Neural crest cell (in vitro differentiated cells): ENCODE data around the gene NRIP3. TPM values are rescaled to one million over a fixed set of nuclear protein-coding genes. Genes with fewer than 3 reads are reported as not detected.

ENCODE experiments used
- DNase-seq: peaks from one replicate; pipeline ENCODE4 v3.0.0; 2021; ENCODE audit warnings: low read depth, mixed read lengths, low spot score
- H3K27ac Mint-ChIP-seq: one replicate; pipeline ENCODE4 v1.8.0; 2021; ENCODE audit warnings: mild to moderate bottlenecking, mixed read lengths; ENCODE audit not compliant: unreplicated experiment
- H3K27me3 Mint-ChIP-seq: 2 replicates; pipeline ENCODE4 v1.8.0; 2021; ENCODE audit warnings: low read depth, mild to moderate bottlenecking, mixed read lengths
- H3K36me3 Mint-ChIP-seq: 2 replicates; pipeline ENCODE4 v1.8.0; 2021; ENCODE audit warnings: low read depth, mild to moderate bottlenecking, mixed read lengths
- H3K4me1 Mint-ChIP-seq: 2 replicates; pipeline ENCODE4 v1.8.0; 2021; ENCODE audit warnings: mixed read lengths
- H3K4me3 Mint-ChIP-seq: one replicate; pipeline ENCODE4 v1.8.0; 2021; ENCODE audit warnings: mild to moderate bottlenecking, mixed read lengths
- H3K9me3 Mint-ChIP-seq: 2 replicates; pipeline ENCODE4 v1.8.0; 2021; ENCODE audit warnings: mixed read lengths
- total RNA-seq: library from RNA; stranded (reverse); gene quantifications from 2 replicates; pipeline ENCODE4 v1.2.1, GENCODE V29; 2021
- TF ChIP-seq, protein P1 (sequence below): fragments of 200-600 bp; sonication (generic); conservative IDR thresholded peaks from 2 replicates; pipeline ENCODE4 v1.5.0; 2021; ENCODE audit warnings: antibody characterized with exemption, mild to moderate bottlenecking

NRIP3 gene
- total RNA-seq, 1 donor from 2014 or later = 2.1 TPM

DNA sequence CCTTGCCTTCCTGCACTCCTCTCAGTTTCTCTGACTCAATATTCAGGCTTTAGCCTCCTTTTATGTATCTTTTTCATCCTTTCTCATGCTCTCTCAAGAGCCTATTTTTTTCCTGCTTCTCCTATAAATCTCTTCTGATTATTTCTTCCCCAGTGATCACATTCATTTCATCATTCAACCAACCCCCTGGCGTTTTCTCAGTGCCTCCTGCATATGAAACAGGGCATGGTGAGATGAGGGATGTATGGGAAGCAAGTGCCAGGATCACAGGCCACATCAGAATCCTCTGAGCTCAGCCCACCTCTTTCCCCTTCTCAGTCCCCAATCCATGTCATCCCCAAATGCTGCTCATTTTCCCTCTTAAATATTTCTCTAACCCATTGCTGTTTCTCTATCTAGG is 38.7 kb upstream of the NRIP3 start:
- Mint-ChIP-seq H3K27me3 (no peaks in the 10 kb centered on the region), H3K4me1 (peaks cover 20% of the 10 kb centered on the region), H3K9me3 (peaks cover 5% of the 10 kb centered on the region), H3K36me3 (peaks cover 6% of the 10 kb centered on the region), H3K4me3 (no peak overlapping the region), H3K27ac (no peak overlapping the region)
- TF ChIP-seq, protein P1, sequence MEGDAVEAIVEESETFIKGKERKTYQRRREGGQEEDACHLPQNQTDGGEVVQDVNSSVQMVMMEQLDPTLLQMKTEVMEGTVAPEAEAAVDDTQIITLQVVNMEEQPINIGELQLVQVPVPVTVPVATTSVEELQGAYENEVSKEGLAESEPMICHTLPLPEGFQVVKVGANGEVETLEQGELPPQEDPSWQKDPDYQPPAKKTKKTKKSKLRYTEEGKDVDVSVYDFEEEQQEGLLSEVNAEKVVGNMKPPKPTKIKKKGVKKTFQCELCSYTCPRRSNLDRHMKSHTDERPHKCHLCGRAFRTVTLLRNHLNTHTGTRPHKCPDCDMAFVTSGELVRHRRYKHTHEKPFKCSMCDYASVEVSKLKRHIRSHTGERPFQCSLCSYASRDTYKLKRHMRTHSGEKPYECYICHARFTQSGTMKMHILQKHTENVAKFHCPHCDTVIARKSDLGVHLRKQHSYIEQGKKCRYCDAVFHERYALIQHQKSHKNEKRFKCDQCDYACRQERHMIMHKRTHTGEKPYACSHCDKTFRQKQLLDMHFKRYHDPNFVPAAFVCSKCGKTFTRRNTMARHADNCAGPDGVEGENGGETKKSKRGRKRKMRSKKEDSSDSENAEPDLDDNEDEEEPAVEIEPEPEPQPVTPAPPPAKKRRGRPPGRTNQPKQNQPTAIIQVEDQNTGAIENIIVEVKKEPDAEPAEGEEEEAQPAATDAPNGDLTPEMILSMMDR = no peak
- DNase-seq = no peak

DNA sequence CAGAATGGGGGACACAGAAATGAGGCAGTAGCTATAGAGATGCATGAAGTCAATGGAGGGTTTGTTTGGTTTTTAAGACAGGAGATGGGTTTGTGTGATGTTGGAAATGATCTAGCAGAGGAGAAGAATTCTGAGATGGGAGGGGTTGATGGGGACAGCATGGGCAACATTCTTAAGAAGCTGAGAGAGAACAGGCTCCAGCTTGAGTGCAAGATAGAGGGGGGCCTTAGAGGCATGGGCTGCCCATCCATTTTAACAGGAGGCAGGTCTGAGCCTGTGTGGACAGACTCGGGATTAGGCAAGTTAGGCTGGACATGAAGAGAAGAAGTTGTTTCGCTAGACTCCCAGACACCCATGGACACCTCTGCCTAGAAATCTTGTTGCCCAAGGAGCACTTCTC is 37.9 kb upstream of the NRIP3 start:
- Mint-ChIP-seq H3K4me3 (no peak overlapping the region), H3K9me3 (peaks cover 5% of the 10 kb centered on the region), H3K4me1 (peaks cover 24% of the 10 kb centered on the region), H3K27ac (no peak overlapping the region), H3K36me3 (peaks cover 6% of the 10 kb centered on the region), H3K27me3 (no peaks in the 10 kb centered on the region)
- DNase-seq = no peak
- TF ChIP-seq, protein P1 = no peak

DNA sequence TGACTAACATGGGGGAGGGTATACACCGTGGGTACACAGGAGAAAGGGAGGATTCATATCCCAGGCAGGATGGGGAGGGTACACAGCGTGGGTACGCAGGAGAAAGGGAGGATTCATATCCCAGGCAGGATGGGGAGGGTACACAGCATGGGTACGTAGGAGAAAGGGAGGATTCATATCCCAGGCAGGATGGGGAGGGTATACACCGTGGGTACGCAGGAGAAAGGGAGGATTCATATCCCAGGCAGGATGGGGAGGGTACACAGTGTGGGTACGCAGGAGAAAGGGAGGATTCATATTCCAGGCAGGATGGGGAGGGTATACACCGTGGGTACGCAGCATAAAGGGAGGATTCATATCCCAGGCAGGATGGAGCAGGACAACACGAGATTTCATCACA is 36.6 kb upstream of the NRIP3 start:
- H3K27me3 Mint-ChIP-seq = no peaks in the 10 kb centered on the region
- H3K4me1 Mint-ChIP-seq = peaks cover 31% of the 10 kb centered on the region
- DNase-seq = no peak
- peaks cover 5% of the 10 kb centered on the region for H3K9me3 Mint-ChIP-seq
- H3K27ac Mint-ChIP-seq = no peak overlapping the region
- no peak overlapping the region for H3K4me3 Mint-ChIP-seq
- TF ChIP-seq, protein P1 = no peak
- peaks cover 6% of the 10 kb centered on the region for H3K36me3 Mint-ChIP-seq

DNA sequence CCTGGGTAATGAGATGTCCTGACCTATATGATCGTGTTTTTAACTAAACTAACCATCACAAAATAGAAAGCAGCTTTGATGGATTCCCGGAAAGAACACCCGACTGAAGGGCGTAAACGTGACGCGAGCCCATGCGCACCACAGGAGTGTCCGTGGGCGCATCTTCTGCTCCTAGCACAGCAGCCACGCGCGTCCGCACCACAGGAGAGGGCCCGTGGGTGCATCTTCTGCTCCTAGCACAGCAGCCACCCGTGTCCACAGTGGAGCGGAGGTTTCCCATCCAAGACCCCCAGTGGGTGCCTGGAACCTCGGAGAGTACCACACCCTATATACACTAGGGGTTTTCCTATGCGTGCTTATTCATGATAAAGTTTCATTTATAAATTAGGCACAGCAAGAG is 36.1 kb upstream of the NRIP3 start:
- DNase-seq = no peak
- Mint-ChIP-seq H3K36me3 (peaks cover 6% of the 10 kb centered on the region), H3K27ac (no peak overlapping the region), H3K4me3 (no peak overlapping the region), H3K27me3 (no peaks in the 10 kb centered on the region), H3K4me1 (peaks cover 35% of the 10 kb centered on the region), H3K9me3 (peaks cover 5% of the 10 kb centered on the region)
- TF ChIP-seq, protein P1 = no peak

DNA sequence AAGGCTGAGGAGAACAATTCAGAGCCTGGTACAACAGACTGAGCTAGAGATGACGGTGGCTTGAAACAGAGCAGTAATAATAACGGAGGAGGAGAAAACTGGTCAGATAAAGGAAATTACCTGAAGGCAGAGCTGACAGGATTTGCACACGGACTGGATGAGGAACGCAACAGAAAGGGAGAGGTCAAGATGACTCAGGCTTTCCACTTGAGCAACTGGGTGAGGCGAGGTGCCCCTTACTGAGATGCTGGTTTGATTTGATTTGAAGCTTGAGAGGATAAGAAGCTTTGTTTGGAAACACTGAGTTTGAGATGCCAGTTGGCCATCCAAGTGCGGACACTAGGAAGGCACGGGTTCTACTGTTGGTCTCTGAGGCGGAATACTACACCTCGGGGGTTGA is 35.4 kb upstream of the NRIP3 start:
- TF ChIP-seq, protein P1 = no peak
- DNase-seq = no peak
- Mint-ChIP-seq H3K4me1 (peaks cover 37% of the 10 kb centered on the region), H3K27ac (no peak overlapping the region), H3K4me3 (no peak overlapping the region), H3K36me3 (peaks cover 7% of the 10 kb centered on the region), H3K9me3 (peaks cover 5% of the 10 kb centered on the region), H3K27me3 (no peaks in the 10 kb centered on the region)

DNA sequence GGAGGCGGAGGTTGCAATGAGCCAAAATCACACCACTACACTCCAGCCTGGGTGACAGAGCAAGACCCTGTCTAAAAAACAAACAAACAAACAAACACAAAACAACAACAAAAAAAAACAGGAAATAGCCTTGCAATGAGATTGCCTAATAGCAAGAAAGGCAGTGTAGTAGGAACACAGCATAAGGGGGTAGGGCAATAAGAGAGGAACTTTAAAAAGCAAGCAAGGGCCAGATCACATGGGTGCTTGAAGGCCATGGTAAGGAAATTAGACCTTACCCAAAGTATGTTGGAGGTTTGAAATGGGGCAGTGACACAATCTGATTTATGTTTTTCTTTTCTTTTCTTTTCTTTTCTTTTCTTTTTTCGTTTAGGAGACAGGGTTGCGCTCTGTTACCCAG is 34.7 kb upstream of the NRIP3 start:
- H3K36me3 Mint-ChIP-seq = peaks cover 9% of the 10 kb centered on the region
- H3K4me3 Mint-ChIP-seq = no peak overlapping the region
- no peaks in the 10 kb centered on the region for H3K27me3 Mint-ChIP-seq
- H3K9me3 Mint-ChIP-seq = peaks cover 5% of the 10 kb centered on the region
- H3K27ac Mint-ChIP-seq = peak overlapping the region; percentile 20
- TF ChIP-seq, protein P1 = no peak
- peaks cover 39% of the 10 kb centered on the region for H3K4me1 Mint-ChIP-seq
- DNase-seq = no peak
